GM18519 (cell line): ENCODE data around the gene IFITM5.
"Not testable (repeated sequence)": the region's sequence is repeated elsewhere in the genome, so short reads cannot be mapped to it uniquely, and the experiment has no call there.

Experiments
- ATAC-seq: cut with Tn5 transposase; IDR thresholded peaks from one replicate; pipeline ENCODE4 v1.9.1; 2021; ENCODE audit warnings: mild to moderate bottlenecking, moderate library complexity; ENCODE audit not compliant: unreplicated experiment, low FRiP score

The IFITM5 gene

DNA sequence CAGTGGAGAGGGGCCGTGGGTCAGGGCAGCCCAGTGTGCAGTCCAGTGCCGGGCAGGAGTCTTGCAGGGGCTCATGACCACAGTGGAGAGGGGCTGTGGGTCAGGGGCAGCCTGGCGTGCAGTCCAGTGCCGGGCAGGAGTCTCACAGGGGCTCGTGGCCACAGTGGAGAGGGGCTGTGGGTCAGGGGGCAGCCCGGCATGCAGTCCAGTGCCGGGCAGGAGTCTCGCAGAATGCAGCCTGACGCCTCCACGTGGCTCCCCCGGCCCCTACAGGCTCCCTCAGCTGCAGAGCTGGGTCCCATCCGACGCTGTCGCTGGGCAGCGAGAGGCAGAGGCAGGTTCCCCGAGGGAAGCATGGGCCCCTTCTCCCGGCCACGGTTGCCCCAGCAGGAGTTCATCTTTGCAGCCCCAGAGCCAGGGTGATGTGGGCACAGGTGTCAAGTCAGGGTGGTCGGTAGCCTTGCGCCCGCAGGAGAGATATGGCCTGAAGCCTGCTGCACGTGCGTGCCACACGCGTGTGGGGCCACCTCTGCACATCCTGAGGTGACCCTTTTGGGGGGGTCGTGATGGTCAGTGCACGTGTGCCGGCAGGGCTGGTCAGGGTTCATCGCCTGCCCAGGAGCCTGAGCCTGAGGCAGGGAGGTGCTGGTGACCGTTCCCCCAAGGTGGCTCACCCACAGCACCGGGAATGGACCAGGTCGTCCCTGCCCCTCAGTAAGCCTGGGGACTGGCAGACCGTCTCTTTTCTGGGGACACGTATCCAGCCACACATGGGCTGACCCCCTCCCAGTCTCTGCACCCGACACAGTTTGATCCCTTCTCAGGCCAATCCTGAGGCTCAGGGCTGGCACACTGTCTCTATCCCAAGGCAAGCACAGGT, 2.9 kb downstream of the IFITM5 start:
- ATAC-seq = no peak

- ATAC-seq = no peak
Measured at GRCh38 chr11:295351-296170, 3.8 kb downstream of the IFITM5 start.

DNA sequence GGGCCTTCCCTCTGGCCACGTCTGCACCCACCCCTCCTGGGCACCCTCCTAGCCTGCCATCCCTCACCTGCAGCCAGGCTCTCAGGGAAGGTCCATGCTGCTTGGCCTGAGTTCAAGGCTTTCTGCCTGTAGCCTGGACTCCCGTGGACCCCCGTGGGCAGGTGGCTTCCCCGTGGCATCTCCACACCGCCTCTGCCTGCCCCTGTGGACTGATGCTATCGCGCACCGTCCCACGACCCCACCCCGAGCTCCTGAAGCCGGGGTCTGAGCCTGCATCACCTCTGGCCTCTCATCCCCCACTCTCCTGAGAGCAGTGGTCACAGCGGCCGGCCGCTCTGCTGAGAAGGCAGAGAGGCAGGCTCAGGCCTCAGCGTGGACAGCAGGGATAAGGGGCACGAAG, 4.5 kb downstream of the IFITM5 start:
- no peak for ATAC-seq

GRCh38 chr11:293852-294661, 5.3 kb downstream of the IFITM5 start:
- no peak for ATAC-seq

- no peak for ATAC-seq
Measured at GRCh38 chr11:293271-293851, 6.0 kb downstream of the IFITM5 start.

GRCh38 chr11:292211-293121, 6.9 kb downstream of the IFITM5 start:
- ATAC-seq = no peak

DNA sequence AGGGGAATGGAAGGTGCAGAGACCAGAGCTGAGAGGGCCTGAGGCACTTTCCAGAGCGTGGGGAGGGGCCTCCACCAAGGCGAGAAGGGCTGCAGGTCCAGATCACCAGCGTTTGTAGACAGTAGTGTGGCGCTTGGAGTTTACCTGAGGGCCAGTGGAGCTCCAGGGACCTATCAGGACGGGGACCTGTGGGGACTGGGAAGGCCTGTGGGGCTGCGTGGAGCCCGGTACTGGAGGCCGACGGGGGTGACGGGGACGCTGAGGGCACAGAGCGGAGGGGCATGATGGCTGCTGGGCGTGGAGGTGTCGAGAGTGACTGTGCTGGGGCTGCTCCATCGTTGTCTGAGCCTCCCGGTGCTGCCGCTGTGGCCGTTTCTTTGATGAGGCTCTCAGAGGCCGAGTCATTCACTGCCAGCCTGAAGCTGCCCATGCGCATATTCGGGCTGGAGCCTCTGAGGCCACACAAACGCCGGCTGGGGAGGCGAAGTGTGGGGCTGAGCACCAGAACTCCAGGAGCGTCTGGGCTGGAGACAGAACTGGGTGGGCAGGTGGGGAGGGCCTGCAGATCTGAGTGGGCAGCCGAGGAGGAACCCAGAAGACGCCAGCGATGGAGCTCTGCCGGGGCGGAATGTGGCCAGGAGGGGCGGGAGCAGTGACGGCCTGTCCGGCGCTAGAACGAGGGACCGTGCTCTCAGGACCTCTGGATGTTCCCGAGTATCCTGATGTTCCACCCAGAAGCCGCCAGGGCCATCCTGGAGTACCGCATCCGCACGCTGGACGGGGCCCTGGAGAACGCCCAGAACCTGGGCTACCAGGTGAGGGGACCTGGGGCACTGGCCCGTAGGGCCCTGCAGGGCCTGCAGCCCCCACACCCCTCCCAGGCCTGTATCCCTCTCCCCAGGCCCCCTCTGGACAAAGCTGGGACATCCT, 7.8 kb downstream of the IFITM5 start:
- no peak for ATAC-seq

- ATAC-seq = no peak
Measured at GRCh38 chr11:290621-291231, 8.6 kb downstream of the IFITM5 start.

GRCh38 chr11:289712-290620, 9.4 kb downstream of the IFITM5 start:
- no peak for ATAC-seq

- no peak for ATAC-seq
Measured at GRCh38 chr11:289398-289711, 10.0 kb downstream of the IFITM5 start.

DNA sequence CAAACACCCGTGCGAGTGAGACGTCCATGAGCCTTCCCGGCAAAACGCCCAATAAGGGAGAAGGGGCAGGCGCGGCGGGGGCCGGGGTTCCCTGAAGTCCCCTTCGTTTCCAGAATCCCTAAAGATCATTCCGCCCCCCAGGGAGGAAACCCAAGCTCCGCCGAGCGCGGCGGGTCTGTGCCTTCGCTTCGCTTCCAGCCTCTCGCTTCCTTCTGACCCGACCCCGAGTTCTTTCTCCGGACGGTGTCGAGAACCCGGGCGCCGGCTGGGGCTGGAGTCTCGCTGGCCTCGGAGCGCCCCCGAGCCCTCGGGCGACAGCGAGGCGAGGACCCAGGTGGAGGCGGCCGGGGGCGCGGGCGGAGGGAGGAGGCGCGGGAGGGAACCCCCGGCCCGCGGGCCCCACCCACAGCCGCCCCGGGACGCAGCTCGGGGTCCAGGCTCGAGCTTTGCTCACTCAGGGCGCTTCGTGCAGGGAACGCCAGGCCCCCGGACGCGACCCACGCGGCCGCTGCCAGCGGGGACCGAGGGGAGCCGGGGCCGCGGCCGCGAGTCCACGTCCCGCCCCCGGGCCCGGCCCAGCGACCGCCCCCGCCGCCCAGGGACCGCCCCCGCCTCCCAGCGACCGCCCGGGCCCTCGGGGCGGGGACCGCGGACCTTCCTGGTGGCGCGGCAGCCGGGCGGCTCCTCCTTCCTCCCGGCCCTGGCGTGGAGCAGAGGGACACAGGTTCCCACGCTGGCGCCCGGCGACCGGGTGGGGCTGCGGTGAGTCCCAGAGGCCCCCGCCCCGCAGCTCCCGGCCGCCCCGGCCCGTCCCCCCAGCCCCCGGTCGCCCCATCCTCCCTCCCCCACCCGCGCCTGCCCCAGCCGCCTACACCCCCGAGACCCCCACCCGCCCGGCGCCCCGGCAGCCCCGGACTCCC, 10.6 kb downstream of the IFITM5 start, which contains the start of gene PGGHG:
TSS of gene PGGHG (plus strand) at position 649 of the 920 bp plus-strand sequence. CDS start 691 bp downstream, outside the sequence.
- no peak for ATAC-seq

GRCh38 chr11:287821-288477, 11.4 kb downstream of the IFITM5 start:
- ATAC-seq = no peak

DNA sequence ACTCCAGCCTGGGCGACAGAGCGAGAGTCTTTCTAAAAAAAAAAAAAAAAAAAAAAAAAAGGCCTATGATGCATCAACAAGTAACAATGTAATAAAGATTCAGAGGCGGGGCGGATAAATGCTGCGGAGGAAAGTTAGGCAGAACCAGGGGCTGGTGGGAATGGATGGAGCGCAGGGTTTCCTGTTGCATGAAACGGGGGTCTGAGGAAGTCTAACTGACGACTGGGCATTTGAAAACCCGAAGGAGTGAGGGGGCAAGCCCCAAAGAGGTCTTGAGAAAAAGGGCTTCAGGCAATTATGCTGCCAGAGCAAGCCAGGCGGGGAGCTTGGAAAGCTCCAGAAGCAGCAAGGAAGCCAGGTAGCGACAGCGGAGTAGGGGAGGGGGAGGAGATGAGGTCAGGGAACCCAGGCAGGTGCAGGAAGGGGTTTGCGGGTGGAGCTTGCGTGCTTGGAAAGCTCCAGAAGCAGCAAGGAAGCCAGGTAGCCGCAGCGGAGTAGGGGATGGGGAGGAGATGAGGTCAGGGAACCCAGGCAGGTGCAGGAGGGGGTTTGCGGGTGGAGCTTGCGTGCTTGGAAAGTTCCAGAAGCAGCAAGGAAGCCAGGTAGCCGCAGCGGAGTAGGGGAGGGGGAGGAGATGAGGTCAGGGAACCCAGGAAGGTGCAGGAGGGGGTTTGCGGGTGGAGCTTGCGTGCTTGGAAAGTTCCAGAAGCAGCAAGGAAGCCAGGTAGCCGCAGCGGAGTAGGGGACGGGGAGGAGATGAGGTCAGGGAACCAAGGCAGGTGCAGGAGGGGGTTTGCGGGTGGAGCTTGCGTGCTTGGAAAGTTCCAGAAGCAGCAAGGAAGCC, 12.1 kb downstream of the IFITM5 start:
- ATAC-seq = not testable (repeated sequence)

GRCh38 chr11:285894-286220, 13.5 kb downstream of the IFITM5 start:
- no peak for ATAC-seq
